H9 (cell line): ENCODE results near the gene ALLC. TPM values are rescaled to one million over a fixed set of nuclear protein-coding genes. Genes with fewer than 3 reads are reported as not detected.

Source experiments
- DNase-seq: peaks from one replicate; pipeline ENCODE4 v3.0.0-alpha.2; 2017
- H2AFZ ChIP-seq: one replicate; pipeline ENCODE4 v1.6.1; 2013; ENCODE audit warnings: mild to moderate bottlenecking, low read length, control low read depth, moderate library complexity
- H2AK5ac ChIP-seq: 2 replicates; pipeline ENCODE4 v1.6.1; 2013; ENCODE audit warnings: low read length, control low read depth, mixed read lengths; ENCODE audit not compliant: insufficient read length
- H2BK120ac ChIP-seq: one replicate; pipeline ENCODE4 v1.6.1; 2013; ENCODE audit warnings: low read depth, mild to moderate bottlenecking, low read length, control low read depth, inconsistent platforms; ENCODE audit not compliant: poor library complexity, severe bottlenecking
- H2BK12ac ChIP-seq: 2 replicates; pipeline ENCODE4 v1.6.1; 2013; ENCODE audit warnings: low read length, control low read depth, mixed read lengths, low read depth; ENCODE audit not compliant: insufficient read length
- H2BK15ac ChIP-seq: 2 replicates; pipeline ENCODE4 v1.6.1; 2013; ENCODE audit warnings: low read depth, low read length, control low read depth
- H2BK20ac ChIP-seq: one replicate; pipeline ENCODE4 v1.6.1; 2013; ENCODE audit warnings: low read depth, mild to moderate bottlenecking, low read length, control low read depth, inconsistent platforms; ENCODE audit not compliant: poor library complexity, severe bottlenecking
- H2BK5ac ChIP-seq: 2 replicates; pipeline ENCODE4 v1.6.1; 2013; ENCODE audit warnings: low read length, control low read depth, mixed read lengths; ENCODE audit not compliant: insufficient read length
- H3K14ac ChIP-seq: 2 replicates; pipeline ENCODE4 v1.6.1; 2013; ENCODE audit warnings: low read length, control low read depth; ENCODE audit not compliant: insufficient read depth
- H3K18ac ChIP-seq: 2 replicates; pipeline ENCODE4 v1.6.1; 2013; ENCODE audit warnings: low read depth, mild to moderate bottlenecking, mixed read lengths, low read length, control low read depth; ENCODE audit not compliant: insufficient read length
- H3K23ac ChIP-seq: 2 replicates; pipeline ENCODE4 v1.6.1; 2013; ENCODE audit warnings: low read length, control low read depth, mixed read lengths, low read depth; ENCODE audit not compliant: insufficient read length
- H3K23me2 ChIP-seq: 2 replicates; pipeline ENCODE4 v1.6.1; 2013; ENCODE audit warnings: low read depth, mild to moderate bottlenecking, mixed read lengths, low read length, control low read depth; ENCODE audit not compliant: insufficient read length, poor library complexity, severe bottlenecking
- H3K27ac ChIP-seq: 2 replicates; pipeline ENCODE4 v1.5.1; 2013; ENCODE audit warnings: low read length, control low read depth, mixed read lengths, low read depth; ENCODE audit not compliant: insufficient read length
- H3K27me3 ChIP-seq: 2 replicates; pipeline ENCODE4 v1.6.1; 2013; ENCODE audit warnings: low read length, control low read depth, inconsistent platforms; ENCODE audit not compliant: insufficient read depth
- H3K4ac ChIP-seq: 2 replicates; pipeline ENCODE4 v1.6.1; 2013; ENCODE audit warnings: low read depth, mild to moderate bottlenecking, control low read depth, inconsistent platforms, low read length, moderate library complexity
- H3K4me1 ChIP-seq: 2 replicates; pipeline ENCODE4 v1.6.1; 2013; ENCODE audit warnings: low read length, control low read depth, inconsistent platforms; ENCODE audit not compliant: insufficient read depth
- H3K4me2 ChIP-seq: 2 replicates; pipeline ENCODE4 v1.6.1; 2013; ENCODE audit warnings: low read length, control low read depth, mixed read lengths; ENCODE audit not compliant: insufficient read length, insufficient read depth
- H3K56ac ChIP-seq: 2 replicates; pipeline ENCODE4 v1.6.1; 2013; ENCODE audit warnings: low read depth, mild to moderate bottlenecking, mixed read lengths, low read length, control low read depth; ENCODE audit not compliant: insufficient read length
- H3K79me1 ChIP-seq: 2 replicates; pipeline ENCODE4 v1.6.1; 2013; ENCODE audit warnings: low read depth, mild to moderate bottlenecking, moderate library complexity, low read length, control low read depth, inconsistent platforms; ENCODE audit not compliant: insufficient read depth, poor library complexity, severe bottlenecking
- H3K79me2 ChIP-seq: 2 replicates; pipeline ENCODE4 v1.6.1; 2013; ENCODE audit warnings: low read length, control low read depth, inconsistent platforms; ENCODE audit not compliant: insufficient read depth
- H3K9ac ChIP-seq: 2 replicates; pipeline ENCODE4 v1.6.1; 2013; ENCODE audit warnings: low read length, control low read depth, mixed read lengths; ENCODE audit not compliant: insufficient read length; ENCODE audit errors: extremely low read depth
- H3K9me3 ChIP-seq: one replicate; pipeline ENCODE4 v1.6.1; 2013; ENCODE audit warnings: low read depth, low read length, inconsistent platforms; ENCODE audit not compliant: control insufficient read depth
- H3T11ph ChIP-seq: one replicate; pipeline ENCODE4 v1.6.1; 2013; ENCODE audit warnings: mild to moderate bottlenecking, low read length, control low read depth, inconsistent platforms
- H4K20me1 ChIP-seq: one replicate; pipeline ENCODE4 v1.6.1; 2013; ENCODE audit not compliant: control insufficient read depth, insufficient read length, insufficient read depth
- H4K5ac ChIP-seq: 2 replicates; pipeline ENCODE4 v1.6.1; 2013; ENCODE audit warnings: low read depth, mild to moderate bottlenecking, mixed read lengths, low read length, control low read depth; ENCODE audit not compliant: insufficient read length
- H4K8ac ChIP-seq: replicated peaks from 2 replicates; pipeline ENCODE4 v1.6.1; 2013; ENCODE audit warnings: low read length, control low read depth, mixed read lengths, low read depth; ENCODE audit not compliant: insufficient read length
- H4K91ac ChIP-seq: 2 replicates; pipeline ENCODE4 v1.6.1; 2013; ENCODE audit warnings: low read depth, mild to moderate bottlenecking, moderate library complexity, mixed read lengths, low read length, control low read depth; ENCODE audit not compliant: insufficient read length
- H3K27ac Mint-ChIP-seq, 3 experiments: 2 replicates in 2 of 3; 3 replicates in 1 of 3; pipeline ENCODE4 v1.8.0; 2020 to 2021; ENCODE audit warnings: mixed read lengths in 3 of 3, mild to moderate bottlenecking in 1 of 3, moderate library complexity in 1 of 3
- H3K27me3 Mint-ChIP-seq: 2 replicates; pipeline ENCODE4 v1.8.0; 2021; ENCODE audit warnings: low read depth, mild to moderate bottlenecking, moderate library complexity, mixed read lengths
- H3K36me3 Mint-ChIP-seq, 3 experiments: 2 replicates in 2 of 3; 3 replicates in 1 of 3; pipeline ENCODE4 v1.8.0; 2020 to 2021; ENCODE audit warnings: low read depth in 3 of 3, mixed read lengths in 3 of 3; ENCODE audit not compliant: insufficient read depth in 1 of 3
- H3K4me1 Mint-ChIP-seq, 2 experiments: 2 replicates each; pipeline ENCODE4 v1.8.0; 2020; ENCODE audit warnings: mixed read lengths in 2 of 2
- H3K4me3 Mint-ChIP-seq, 2 experiments: 2 replicates in 1 of 2; 3 replicates in 1 of 2; pipeline ENCODE4 v1.8.0; 2020 to 2021; ENCODE audit warnings: mild to moderate bottlenecking in 2 of 2, mixed read lengths in 2 of 2, moderate library complexity in 1 of 2
- H3K9me3 Mint-ChIP-seq, 2 experiments: 2 replicates in 1 of 2; 3 replicates in 1 of 2; pipeline ENCODE4 v1.8.0; 2020; ENCODE audit warnings: mild to moderate bottlenecking in 2 of 2, mixed read lengths in 2 of 2, moderate library complexity in 1 of 2
- CTCF ChIP-seq: fragments of 200-600 bp; sonication (generic); conservative IDR thresholded peaks from 3 replicates; pipeline ENCODE4 v1.8.0; 2021; ENCODE audit warnings: antibody characterized with exemption, mild to moderate bottlenecking
- total RNA-seq: library from RNA; stranded (reverse); gene quantifications from 2 replicates; pipeline ENCODE4 v1.2.1, GENCODE V29; 2021

The ALLC gene
- total RNA-seq, 1 experiment from 2014 or later: not detected

- Histone ChIP-seq H3K79me1 (no peaks in the 10 kb centered on the region), H4K8ac (no peak overlapping the region), H4K5ac (no peak overlapping the region), H2BK12ac (no peak overlapping the region), H3K27ac (no peak overlapping the region), H3K23me2 (no peaks in the 10 kb centered on the region), H2BK5ac (no peak overlapping the region), H3K14ac (no peak overlapping the region), H3K56ac (no peak overlapping the region), H3K79me2 (no peaks in the 10 kb centered on the region), H4K91ac (no peak overlapping the region), H4K20me1 (no peaks in the 10 kb centered on the region), H3K4me1 (no peaks in the 10 kb centered on the region), H3K27me3 (no peaks in the 10 kb centered on the region), H2BK120ac (no peak overlapping the region), H3K4ac (no peak overlapping the region), H2BK15ac (no peak overlapping the region), H2AFZ (no peak overlapping the region), H2BK20ac (no peak overlapping the region), H3K9me3 (no peaks in the 10 kb centered on the region), H3K23ac (no peak overlapping the region), H2AK5ac (no peak overlapping the region), H3K9ac (no peak overlapping the region), H3K4me2 (no peak overlapping the region), H3K18ac (no peak overlapping the region), H3T11ph (no peak overlapping the region)
- Mint-ChIP-seq H3K36me3 (no peaks in the 10 kb centered on the region), H3K4me1 (peaks cover 3 to 5% of the 10 kb centered on the region in 2 experiments; a peak in 1 of 4 replicates), H3K27ac (no peak overlapping the region), H3K9me3 (no peaks in the 10 kb centered on the region), H3K4me3 (no peak overlapping the region), H3K27me3 (peaks cover 11% of the 10 kb centered on the region)
- no peak for DNase-seq
- no peak for TF ChIP-seq CTCF
These were observed 13.8 kb upstream of the ALLC start for GRCh38 chr2:3644246-3644525.
